ENCODE data around the gene MBP. TPM values are rescaled to one million over a fixed set of nuclear protein-coding genes. Genes with fewer than 3 reads are reported as not detected.

MBP gene
- total RNA-seq, 1 donor from 2014 or later = 9.7 TPM

DNA sequence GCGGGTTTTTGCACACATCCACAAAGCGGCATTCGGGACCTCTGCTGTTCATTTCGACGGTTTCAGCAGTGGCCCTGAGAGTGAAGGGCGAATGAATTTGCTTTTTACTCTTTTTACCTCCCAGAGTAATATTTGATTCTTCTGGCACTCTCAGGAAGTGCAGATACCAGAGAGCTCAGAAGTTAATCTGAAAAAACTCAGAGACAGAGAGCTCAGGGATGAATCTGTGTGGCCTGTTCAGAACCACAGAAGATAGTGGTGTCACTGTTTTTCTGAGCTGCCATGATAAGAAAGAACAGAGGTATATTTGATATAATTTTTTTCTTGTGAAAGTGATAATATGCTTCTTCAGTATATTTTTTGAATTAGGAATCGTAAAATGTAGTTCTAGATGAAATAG, 129.3 kb downstream of the MBP start:
- H3K27ac Mint-ChIP-seq (ENCODE audit: unreplicated experiment) = no peak overlapping the region
- H3K9me3 Mint-ChIP-seq (ENCODE audit: unreplicated experiment) = no peaks in the 10 kb centered on the region
- TF ChIP-seq CTCF (IDR thresholded peaks at IDR 0.05; ENCODE audit: unreplicated experiment) = no peak
- peaks cover 5% of the 10 kb centered on the region for H3K27me3 Mint-ChIP-seq (ENCODE audit: unreplicated experiment)
- no peak for DNase-seq (ENCODE audit: low spot score)
- H3K4me3 Mint-ChIP-seq (ENCODE audit: unreplicated experiment) = no peak overlapping the region
- no peaks in the 10 kb centered on the region for H3K4me1 Mint-ChIP-seq (ENCODE audit: unreplicated experiment)
- no peaks in the 10 kb centered on the region for H3K36me3 Mint-ChIP-seq (ENCODE audit: low read depth, unreplicated experiment)

- Mint-ChIP-seq H3K9me3 (ENCODE audit: unreplicated experiment) (no peaks in the 10 kb centered on the region), H3K4me1 (ENCODE audit: unreplicated experiment) (no peaks in the 10 kb centered on the region), H3K27me3 (ENCODE audit: unreplicated experiment) (peaks cover 4% of the 10 kb centered on the region), H3K27ac (ENCODE audit: unreplicated experiment) (no peak overlapping the region), H3K4me3 (ENCODE audit: unreplicated experiment) (no peak overlapping the region), H3K36me3 (ENCODE audit: low read depth, unreplicated experiment) (no peaks in the 10 kb centered on the region)
- no peak for DNase-seq (ENCODE audit: low spot score)
- no peak for TF ChIP-seq CTCF (IDR thresholded peaks at IDR 0.05; ENCODE audit: unreplicated experiment)
These were observed 130.1 kb downstream of the MBP start for GRCh38 chr18:77002496-77002895.

DNA sequence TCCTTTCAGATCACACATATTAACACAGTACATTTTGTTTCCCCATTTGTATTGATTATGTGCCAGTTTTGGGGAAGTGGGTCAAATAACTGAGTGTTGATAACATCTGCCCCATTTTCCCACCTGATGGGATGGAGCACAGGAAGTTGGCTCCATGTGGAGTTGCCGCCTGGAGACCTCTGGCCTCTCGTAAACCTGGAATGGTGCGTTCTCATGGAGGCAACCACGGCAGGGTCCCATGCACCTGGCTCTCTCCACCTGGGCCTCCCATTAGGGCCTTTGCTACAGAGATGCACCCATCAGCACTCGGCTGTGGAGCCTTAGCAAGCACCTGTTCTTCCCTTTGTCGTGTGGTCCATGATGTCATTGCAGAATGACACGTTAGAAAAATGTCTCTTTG, 130.6 kb downstream of the MBP start:
- Mint-ChIP-seq H3K4me3 (ENCODE audit: unreplicated experiment) (no peak overlapping the region), H3K27me3 (ENCODE audit: unreplicated experiment) (peaks cover 4% of the 10 kb centered on the region), H3K27ac (ENCODE audit: unreplicated experiment) (no peak overlapping the region), H3K9me3 (ENCODE audit: unreplicated experiment) (no peaks in the 10 kb centered on the region), H3K36me3 (ENCODE audit: low read depth, unreplicated experiment) (no peaks in the 10 kb centered on the region), H3K4me1 (ENCODE audit: unreplicated experiment) (no peaks in the 10 kb centered on the region)
- no peak for TF ChIP-seq CTCF (IDR thresholded peaks at IDR 0.05; ENCODE audit: unreplicated experiment)
- no peak for DNase-seq (ENCODE audit: low spot score)

DNA sequence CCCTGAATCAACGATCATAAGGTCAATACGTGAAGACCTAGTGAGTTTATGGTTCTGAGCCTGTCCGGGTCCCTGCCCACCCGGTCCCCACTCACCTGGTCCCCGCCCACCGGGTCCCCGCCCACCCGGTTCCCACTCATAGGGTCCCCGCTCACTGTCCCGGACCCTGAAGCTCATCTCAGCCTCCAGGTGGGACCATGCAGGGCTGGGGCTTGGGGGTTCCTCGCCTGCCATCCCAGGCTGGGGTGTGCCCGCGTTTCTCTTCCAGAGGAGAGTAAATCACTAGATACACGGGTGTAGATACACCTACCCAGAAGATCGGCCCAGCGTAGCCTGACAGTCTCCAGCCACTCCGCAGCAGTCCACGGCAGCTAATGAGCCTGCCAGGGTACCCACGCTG, 131.5 kb downstream of the MBP start:
- peaks cover 4% of the 10 kb centered on the region for H3K27me3 Mint-ChIP-seq (ENCODE audit: unreplicated experiment)
- no peaks in the 10 kb centered on the region for H3K36me3 Mint-ChIP-seq (ENCODE audit: low read depth, unreplicated experiment)

GRCh38 chr18:77000527-77000926, 132.1 kb downstream of the MBP start:
- DNase-seq (ENCODE audit: low spot score) = peak; percentile 65
- Mint-ChIP-seq H3K9me3 (ENCODE audit: unreplicated experiment) (no peaks in the 10 kb centered on the region), H3K36me3 (ENCODE audit: low read depth, unreplicated experiment) (no peaks in the 10 kb centered on the region), H3K4me3 (ENCODE audit: unreplicated experiment) (no peak overlapping the region), H3K27me3 (ENCODE audit: unreplicated experiment) (peaks cover 4% of the 10 kb centered on the region), H3K4me1 (ENCODE audit: unreplicated experiment) (no peaks in the 10 kb centered on the region), H3K27ac (ENCODE audit: unreplicated experiment) (no peak overlapping the region)
- TF ChIP-seq CTCF (IDR thresholded peaks at IDR 0.05; ENCODE audit: unreplicated experiment) = peak; percentile 98

More for the DNA sequence above, 131.5 kb downstream of the MBP start:
- Mint-ChIP-seq H3K9me3 (ENCODE audit: unreplicated experiment) (no peaks in the 10 kb centered on the region), H3K4me3 (ENCODE audit: unreplicated experiment) (no peak overlapping the region), H3K4me1 (ENCODE audit: unreplicated experiment) (no peaks in the 10 kb centered on the region), H3K27ac (ENCODE audit: unreplicated experiment) (no peak overlapping the region)
- no peak for TF ChIP-seq CTCF (IDR thresholded peaks at IDR 0.05; ENCODE audit: unreplicated experiment)
- DNase-seq (ENCODE audit: low spot score) = no peak
